Right hindlimb (tissue), 1 donor: ENCODE results near the gene PDXK.

Source experiments
- DNase-seq: peaks from one replicate; pipeline ENCODE4 v3.0.0-alpha.2; 2018

The PDXK gene

DNA sequence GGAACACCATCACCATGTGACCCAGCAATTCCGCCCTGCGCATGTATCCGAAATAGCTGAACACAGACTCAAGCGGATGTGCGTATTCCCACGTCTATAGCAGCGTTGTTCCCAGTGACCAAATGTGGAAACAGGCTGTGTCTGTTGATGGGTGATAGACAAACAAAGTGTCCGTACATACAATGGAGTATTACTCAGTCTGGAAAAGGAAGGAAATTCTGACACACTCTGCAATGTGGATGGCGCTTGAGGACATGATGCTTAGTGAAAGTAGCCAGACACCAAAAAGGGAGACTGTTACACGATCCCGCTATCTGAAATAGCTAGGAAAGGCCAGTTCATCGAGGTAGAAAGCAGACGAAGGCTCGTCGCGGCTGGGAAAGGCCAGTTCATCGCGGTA, 25.8 kb downstream of the PDXK start:
- DNase-seq, result no peak

DNA sequence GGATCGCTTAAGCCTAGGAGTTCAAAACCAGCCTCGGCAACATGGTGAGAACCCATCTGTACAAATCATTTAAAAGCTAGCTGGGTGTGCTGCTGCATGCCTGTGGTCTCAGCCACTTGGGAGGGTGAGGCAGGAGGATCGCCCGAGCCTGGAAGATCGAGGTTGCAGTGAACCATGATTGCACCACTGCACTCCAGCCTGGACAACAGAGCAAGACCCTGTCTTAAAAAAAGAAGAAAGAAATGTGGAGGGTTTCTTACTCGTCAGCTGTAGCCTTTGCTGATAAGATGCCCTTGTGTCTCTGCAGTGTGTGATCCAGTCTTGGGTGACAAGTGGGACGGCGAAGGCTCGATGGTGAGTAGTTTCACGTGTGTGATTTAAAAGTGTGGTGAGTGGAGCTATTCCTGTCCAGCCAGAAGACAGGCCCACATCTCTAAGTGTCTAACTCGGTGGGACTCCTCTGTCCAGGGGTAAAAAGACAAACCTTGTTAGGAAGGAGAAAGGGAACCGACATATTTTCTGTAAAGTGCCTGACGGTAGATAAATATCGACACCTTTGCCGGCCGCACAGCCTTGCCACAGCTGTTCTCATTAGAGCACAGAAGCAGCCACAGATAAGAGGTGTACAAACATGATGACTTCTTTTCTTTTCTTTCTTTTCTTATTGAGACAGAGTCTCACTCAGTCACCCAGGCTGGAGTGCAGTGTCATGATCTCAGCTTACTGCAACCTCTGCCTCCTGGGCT, 27.0 kb downstream of the PDXK start:
- no peak for DNase-seq

DNA sequence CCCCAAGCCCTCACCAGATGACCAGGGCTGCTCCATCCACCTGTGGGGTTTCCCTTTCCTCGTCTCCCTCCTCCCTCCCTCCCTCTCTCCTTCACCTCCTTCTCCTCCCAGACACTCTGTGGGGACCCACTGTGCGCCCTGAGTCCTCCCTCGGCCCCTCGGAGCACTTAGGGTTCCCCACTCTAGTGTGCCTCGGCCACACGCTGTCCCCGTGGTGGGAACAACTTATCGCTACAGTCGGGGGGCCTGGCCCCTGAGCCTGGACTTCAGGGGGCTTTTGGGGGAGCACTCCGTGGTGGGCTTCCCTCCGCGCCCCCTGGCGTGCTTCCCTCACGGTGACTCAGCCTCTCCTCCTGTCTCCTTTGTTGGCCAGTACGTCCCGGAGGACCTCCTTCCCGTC, 29.7 kb downstream of the PDXK start:
- DNase-seq, result no peak

DNA sequence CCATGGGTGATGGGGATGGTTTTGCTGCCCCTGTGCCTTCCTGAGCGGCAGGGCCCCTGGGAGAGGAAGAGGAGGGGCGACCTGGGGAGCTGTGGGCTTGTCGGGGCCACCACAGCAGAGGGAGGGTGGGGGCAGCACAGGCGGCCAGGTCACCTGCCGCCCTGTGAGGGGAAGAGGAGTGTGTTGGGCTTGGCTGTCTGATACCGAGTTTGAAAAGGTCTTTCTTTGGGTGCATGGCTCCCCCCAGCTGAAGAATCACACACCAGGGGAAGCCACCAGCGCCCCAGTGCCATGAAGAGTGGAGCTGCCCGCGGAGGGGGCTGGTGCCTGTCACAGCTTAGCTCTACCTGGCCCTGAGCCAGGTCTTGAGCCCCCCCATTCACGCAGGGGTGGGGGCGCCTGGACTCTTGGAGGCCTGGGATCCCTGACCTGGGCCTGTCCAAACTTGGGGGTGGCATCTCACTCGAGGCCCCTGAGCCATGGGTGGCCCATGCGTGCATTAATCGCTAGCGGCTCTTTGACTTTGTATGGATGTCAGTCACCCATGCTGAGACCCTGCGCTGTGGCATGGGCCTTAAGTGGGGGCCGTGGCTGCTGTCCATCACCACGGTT, 30.8 kb downstream of the PDXK start:
- DNase-seq, result no peak

GRCh38 chr21:43750339-43751033, 31.6 kb downstream of the PDXK start:
- DNase-seq, result no peak

DNA sequence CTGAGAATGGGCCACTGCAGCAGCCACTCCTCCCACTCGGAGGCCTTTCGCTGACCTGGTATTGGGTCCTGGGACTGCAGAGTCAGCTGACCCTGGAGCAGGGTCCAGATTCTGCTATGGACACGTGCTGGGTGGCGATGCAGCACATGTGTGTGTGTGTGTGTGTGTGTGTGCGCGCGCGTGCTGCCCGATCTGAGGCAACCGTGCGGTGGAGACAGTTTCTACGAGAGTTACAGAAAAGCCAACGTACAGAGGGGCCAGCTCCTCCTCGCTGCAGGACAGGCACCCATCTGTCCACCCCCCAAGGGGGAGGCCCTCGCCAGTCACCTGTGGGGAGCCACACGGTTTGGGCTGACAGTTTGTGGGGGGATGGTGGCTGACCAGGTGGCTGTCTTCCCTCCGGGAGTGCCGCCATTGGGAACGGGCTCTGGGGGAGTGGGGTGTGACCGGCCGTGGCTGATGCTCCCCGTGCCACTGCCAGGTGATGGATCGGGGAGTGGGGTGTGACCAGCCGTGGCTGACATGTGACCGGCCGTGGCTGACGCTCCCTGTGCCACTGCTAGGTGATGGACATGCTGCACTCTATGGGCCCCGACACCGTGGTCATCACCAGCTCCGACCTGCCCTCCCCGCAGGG, 33.1 kb downstream of the PDXK start:
- no peak for DNase-seq

- DNase-seq, result no peak
Observed at GRCh38 chr21:43752758-43753438, 34.0 kb downstream of the PDXK start.

DNA sequence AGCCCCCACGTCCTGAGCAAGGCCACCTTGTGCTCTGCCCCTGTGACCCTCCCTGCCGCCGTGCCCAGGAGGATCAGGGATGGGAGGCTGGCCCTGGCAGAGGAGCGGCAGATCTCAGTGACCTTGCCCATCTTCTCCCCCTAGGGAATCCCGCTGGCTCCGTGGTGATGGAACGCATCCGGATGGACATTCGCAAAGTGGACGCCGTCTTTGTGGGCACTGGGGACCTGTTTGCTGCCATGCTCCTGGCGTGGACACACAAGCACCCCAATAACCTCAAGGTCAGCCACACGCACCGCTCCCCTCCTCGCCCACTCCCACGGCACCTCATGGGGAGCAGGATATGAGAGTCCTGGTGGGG, 34.5 kb downstream of the PDXK start:
- DNase-seq, result no peak

- DNase-seq, result no peak
Observed at GRCh38 chr21:43754948-43755781, 36.2 kb downstream of the PDXK start.

GRCh38 chr21:43755820-43756594, 37.1 kb downstream of the PDXK start:
- no peak for DNase-seq

GRCh38 chr21:43757601-43758000, 38.7 kb downstream of the PDXK start:
- no peak for DNase-seq

GRCh38 chr21:43758111-43758641, 39.2 kb downstream of the PDXK start:
- DNase-seq, result peak; percentile 70

DNA sequence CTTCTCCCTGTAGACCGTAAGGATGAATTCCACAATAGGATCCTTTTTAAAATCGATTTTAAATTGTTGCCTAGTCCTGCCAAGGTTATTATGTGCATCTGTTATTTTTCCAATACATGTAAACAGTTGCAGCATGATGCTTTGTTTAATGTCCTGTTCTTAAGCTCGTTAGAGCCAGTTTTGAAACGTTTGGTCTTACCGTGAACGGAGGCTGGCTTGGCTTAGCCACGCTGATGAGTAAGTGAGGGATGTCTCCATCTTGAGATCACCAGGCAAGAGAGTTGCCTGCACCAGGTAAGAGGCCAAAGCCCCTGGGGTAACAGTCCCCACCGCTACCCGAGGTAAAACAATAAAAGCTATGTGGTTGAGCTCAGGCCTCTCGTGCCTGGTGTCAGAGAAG, 39.9 kb downstream of the PDXK start:
- DNase-seq, result no peak

DNA sequence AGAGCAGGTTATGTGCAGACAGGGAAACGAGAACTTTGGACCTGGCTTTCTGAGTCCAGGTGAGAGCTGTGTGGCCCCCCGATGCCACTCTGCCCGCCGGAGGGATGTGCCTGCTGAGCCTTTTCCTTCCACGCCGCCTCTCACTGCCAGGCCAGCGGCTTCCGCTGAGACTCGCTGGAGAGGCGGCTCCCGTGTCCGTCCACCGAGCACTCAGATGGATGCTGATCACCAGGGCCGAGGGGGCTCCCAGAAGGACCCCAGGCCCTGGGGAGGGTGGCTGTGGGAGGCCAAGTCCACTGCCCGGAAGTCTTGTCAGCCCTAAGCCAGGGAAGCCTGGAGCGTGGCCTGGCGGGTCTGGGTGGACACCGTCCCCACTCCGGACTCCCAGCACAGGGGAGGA, 40.7 kb downstream of the PDXK start:
- DNase-seq, result no peak

GRCh38 chr21:43760391-43760958, 41.5 kb downstream of the PDXK start:
- no peak for DNase-seq

GRCh38 chr21:43761886-43762285, 43.0 kb downstream of the PDXK start:
- DNase-seq, result no peak

- no peak for DNase-seq
Observed at GRCh38 chr21:43762303-43763128, 43.6 kb downstream of the PDXK start.

DNA sequence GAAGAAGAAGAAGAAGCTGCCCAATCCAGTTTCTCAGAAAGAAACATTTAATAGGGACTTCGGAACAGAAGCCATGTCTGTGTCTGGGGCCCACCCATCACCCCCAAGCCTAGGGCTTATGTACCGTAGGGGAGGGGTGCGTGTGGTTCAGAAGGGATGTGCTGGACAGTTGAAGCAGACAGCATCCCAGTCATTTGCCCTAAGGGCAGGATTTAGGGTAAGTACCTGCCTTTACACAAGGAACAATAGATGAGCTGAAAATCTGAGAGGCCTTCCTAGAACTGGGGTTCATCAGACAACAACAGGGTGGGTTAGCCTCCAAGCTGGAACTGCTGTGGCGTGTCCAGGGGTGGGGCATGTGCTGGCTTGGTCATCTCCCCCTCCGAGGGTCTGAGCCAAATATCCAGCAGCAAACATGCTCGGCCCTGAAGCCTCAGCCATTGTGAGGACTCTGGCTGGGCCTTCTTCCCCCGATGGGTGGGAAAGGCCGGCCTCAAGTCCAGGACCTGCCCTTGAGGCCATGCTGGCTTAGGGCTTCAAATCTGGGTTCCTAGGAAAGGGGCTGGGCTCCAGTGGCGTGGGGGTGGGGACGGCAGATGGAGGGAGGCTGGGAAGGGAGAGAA, 45.1 kb downstream of the PDXK start:
- no peak for DNase-seq
